Activated naive CD4-positive, alpha-beta T cell (primary cell): ENCODE results near the gene C1QTNF1.

Experiments
- DNase-seq, 4 experiments: peaks; one replicate each; lab custom pipeline; 2025; lab: John Stamatoyannopoulos, UW

The C1QTNF1 gene

GRCh38 chr17:79093270-79093669, 69.3 kb downstream of the C1QTNF1 start:
- DNase-seq: no peak

GRCh38 chr17:79094261-79094660, 70.3 kb downstream of the C1QTNF1 start:
- DNase-seq: no peak

DNA sequence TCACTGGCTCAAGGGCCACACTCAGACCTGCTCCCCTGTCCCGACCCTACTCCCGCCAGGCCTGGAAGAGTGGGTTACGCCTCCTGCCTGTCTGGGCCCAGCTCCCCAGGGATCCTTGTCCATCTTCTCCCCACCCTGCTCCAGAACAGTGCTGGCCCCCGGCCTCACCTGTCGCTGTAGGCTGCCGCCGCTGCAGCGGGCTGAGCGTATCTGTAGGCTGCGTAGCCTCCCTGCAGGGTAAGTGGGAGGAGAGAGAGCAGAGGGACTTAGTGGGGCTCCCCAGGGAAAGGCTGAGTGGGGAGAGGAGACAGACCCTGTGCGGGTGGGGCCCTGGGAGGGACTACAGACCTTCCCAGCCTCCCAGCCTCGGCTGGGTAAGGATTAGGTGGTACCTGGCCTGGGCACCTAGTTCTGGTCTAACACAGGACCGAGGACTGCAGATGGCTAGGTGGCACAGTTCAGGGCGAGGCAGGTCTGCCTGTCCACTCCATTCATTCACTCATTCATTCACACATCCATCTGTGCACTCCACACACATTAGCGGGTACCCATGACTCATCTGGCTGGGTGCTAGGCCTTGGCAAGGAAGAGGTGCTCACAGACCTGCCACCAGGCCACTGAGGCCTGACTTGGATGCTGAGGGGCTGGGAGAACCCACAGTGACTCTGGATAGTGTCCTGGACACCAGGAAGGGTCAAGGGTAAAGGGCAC, 71.5 kb downstream of the C1QTNF1 start:
- DNase-seq: no peak

DNA sequence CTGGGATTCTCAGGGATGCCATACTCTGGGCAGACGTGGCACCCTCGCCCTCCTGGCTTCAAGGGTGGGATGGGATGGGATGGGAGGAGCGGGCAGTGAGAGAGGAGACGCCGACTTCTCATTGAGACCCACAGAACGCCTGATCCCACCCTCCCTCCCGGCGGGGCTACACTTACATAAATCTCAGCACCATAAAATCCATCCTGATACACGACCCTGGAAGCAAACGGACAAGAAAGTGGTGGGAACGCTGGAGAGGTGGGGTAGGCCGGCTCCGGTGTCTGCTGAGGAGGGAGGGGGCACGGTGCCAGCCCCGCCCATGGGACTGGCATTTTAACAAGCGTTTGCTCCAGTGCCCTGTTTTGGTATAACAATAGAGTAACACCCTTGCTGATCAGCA, 72.5 kb downstream of the C1QTNF1 start:
- DNase-seq: no peak

DNA sequence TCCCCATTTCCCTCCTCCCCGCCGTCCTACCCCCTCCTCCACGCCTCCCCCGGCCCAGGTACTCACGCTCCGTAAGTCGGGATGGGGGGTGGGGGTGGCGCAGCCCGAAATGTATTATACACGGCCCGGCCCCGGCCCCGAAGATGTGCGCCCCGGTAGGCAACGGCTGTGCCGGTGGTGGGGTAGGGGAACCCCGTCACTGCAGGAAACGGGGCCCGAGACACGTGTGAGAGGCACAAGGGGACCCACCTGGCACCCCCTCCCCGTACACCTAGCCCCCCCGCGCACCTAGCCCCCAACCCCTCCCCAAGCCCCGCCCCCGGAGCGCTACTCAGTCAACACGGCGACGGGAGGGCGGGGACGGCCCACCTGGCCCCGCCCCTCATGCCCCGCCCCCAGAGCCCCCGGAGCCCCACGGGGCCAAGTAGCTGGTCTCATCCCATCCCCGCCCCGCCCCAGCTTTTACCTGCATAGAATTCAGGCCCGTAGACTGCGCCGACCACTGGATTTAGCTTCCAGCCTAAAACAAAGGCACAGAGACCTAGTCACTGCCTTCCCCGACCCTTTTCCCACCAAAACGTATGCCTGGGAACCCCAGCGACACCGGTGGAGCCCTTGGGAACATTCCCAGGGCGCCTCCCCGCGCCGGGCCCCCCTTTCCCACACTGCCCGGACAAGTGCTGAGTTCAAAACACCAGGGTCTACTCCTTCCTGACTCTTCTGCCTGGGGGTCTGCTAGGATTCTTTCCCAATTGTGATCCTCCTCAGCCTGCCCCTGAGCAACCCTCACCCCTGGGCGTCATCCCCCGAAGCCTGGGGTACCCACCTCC, 73.5 kb downstream of the C1QTNF1 start:
- DNase-seq: no peak

DNA sequence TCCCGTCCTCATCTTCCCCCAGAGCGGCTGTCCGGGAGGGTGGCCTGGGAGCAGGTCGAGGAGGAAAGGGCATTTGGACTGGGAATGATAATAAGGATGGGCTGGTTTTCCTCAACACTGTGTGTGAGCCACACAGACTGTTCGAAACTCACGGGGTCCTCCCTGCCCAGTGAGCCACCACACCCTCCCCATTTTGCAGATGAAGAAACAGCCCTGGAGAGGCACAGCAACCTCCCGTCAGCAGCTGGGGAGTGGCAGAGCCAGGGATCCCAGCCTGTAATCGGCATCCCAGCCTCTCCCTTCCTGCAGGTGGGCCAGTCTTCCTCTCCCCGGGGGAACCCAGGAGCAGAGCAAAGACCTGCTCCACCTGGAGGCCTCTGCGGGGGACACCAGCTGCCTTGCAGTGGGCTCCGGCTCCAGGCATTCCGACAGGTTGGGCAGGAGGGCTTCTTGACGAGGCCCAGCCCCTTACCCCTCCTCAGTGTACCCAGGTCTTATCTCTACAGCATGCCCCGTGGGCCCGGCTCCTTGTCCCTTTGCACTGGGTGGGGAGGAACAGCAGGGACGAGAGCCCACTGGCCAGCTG, 74.4 kb downstream of the C1QTNF1 start:
- DNase-seq: no peak
